GM12872 (cell line): ENCODE data around the gene SLC30A3.

Source experiments
- TF ChIP-seq, protein P1 (sequence below): IDR thresholded peaks from 3 replicates; pipeline ENCODE4 v1.5.1; 2011; ENCODE audit warnings: low read depth, mild to moderate bottlenecking, low read length, moderate library complexity; ENCODE audit not compliant: insufficient read depth

SLC30A3 gene

DNA sequence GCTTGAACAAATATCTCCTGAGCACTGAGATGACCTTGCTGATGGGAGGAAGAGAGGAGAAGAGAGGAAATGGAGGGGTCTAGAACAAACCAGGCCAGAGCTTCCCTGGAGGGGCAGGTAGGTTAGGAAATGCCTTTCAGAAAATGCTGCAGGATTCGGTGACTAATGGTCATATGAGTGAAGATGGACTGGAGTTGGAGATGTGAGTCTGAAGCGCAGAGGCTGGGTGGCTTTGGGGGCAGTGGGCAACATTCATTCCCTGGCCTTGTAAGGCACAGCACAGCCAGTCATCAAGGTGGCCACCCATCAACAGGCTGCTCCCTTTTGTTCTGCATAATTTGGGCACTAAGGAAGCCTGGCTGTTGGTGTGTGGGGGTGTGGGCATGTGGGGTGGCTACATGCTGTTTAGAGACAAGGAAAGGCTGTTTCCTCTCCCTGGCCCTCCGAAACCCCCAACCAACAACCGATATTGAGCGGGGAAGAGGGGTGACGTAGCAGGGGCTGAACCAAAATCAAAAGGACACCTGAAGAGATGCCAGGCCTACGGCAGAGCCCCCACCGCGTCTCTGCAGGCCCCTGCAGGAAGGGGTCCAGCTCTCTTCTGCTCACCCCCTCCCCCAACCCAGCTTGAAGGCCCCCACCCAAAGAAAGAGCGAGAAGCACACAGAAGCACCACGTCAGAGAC lies 1.5 kb downstream of the SLC30A3 start:
- TF ChIP-seq, protein P1, sequence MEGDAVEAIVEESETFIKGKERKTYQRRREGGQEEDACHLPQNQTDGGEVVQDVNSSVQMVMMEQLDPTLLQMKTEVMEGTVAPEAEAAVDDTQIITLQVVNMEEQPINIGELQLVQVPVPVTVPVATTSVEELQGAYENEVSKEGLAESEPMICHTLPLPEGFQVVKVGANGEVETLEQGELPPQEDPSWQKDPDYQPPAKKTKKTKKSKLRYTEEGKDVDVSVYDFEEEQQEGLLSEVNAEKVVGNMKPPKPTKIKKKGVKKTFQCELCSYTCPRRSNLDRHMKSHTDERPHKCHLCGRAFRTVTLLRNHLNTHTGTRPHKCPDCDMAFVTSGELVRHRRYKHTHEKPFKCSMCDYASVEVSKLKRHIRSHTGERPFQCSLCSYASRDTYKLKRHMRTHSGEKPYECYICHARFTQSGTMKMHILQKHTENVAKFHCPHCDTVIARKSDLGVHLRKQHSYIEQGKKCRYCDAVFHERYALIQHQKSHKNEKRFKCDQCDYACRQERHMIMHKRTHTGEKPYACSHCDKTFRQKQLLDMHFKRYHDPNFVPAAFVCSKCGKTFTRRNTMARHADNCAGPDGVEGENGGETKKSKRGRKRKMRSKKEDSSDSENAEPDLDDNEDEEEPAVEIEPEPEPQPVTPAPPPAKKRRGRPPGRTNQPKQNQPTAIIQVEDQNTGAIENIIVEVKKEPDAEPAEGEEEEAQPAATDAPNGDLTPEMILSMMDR, result no peak

DNA sequence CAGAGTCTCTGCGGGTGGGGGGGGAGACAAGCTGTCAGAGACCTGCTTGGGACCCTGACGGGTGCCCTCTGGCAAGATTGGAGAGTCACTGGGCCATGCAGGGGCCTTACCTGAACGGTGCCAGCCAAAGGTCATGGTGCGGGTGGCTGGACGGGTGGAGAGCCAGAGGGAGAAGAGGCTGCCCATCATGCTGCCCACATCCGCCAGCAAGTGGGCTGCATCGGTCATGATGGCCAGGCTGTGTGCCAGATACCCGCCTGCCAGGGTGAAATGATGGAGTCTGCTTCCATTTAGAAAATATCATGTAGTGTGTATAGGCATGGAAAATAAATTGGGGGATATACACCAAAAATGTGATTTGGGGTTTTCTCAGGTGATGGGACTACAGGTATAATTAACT lies 4.8 kb downstream of the SLC30A3 start:
- TF ChIP-seq, protein P1, result no peak

- TF ChIP-seq, protein P1, result no peak
Measured at GRCh38 chr2:27256855-27257454, 5.9 kb downstream of the SLC30A3 start.

DNA sequence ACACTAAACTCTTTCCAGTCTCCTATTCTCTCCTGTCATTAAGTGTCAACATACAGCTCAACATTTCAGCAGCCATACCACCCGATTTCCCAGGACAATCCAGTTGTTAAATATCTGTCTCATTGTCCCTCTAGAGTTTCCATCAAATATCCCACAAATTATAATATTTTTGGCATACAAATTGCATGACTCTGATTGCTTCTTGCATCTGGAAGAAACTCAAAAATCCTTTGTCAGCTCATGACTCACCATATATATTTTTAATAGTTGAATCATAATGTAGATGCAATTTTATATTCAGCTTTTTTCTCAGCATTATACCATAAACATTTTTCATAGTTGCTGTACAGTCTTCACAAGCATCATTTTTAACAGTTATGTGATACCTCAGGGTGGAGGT lies 7.2 kb downstream of the SLC30A3 start:
- TF ChIP-seq, protein P1, result no peak

GRCh38 chr2:27255187-27255586 lies 7.7 kb downstream of the SLC30A3 start:
- TF ChIP-seq, protein P1, result no peak

DNA sequence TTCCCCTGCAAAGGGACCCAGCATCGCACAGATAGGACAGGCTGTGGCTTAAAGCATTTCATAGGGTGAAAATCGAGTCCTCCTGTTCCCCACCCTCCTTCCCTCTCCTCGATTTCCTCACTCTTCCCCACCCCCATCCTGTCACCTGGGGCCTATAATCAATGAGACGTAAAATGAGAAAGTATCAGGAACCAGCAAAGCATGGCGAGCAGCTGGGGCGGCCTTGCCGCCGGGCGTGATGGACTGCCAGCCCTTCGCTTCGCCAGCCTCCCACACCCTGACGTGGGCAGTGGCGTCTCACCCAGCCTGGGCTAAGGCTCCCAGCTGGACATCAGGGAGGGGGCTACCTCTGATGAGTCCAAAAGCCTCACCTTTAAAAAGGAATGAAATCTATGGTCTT lies 11.1 kb downstream of the SLC30A3 start:
- TF ChIP-seq, protein P1, result no peak

- TF ChIP-seq, protein P1, result no peak
Measured at GRCh38 chr2:27250652-27251379, 12.0 kb downstream of the SLC30A3 start.
